Urothelium cell line (cell line): ENCODE data around the gene DMD.
"Not testable (repeated sequence)": the region's sequence is repeated elsewhere in the genome, so short reads cannot be mapped to it uniquely, and the experiment has no call there.

ENCODE experiments used
- DNase-seq: peaks from one replicate; pipeline ENCODE4 v3.0.0; 2011; ENCODE audit warnings: low spot score, mixed read lengths
- FAIRE-seq: peaks from 2 replicates; lab custom pipeline; 2011; peaks lifted over from hg19 to GRCh38; lab: Jason Lieb, UNC

Gene DMD

DNA sequence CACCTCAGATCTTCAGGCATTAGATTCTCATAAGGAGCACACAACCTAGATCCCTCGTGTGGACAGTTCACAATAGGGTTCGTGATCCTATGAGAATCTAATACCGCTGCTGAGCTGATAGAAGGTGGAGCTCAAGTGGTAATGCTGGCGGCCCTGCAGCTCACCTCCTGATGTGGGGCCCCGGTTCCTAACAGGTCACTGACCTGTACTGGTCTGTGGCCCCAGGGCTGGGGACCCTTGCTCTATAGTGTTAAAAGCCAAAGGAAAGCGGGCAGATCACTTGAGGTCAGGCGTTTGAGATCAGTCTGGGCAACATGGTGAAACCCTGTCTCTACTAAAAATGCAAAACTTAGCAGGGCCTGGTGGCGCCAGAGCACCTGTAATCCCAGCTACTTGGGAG, 1092.5 kb downstream of the DMD start:
- FAIRE-seq: no peak
- DNase-seq: no peak

DNA sequence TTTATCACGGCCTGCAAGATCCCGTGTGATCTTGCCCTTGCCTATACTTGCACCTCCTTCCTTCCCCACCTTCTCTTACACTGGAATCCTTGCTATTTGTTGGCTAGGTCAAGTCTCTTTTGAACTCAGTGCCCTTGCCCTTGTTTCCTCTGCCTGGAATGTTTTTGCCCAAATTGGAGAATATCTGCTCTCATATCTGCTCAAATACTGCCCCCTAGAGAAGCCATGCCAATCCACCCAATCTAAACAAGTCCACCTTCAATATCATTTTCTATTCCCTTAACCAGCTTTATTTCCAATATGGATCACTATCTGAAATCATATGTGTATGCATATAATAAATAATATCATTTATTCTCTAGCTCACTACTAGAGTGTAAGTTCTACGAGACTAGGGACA, 1095.3 kb downstream of the DMD start:
- no peak for DNase-seq
- no peak for FAIRE-seq

DNA sequence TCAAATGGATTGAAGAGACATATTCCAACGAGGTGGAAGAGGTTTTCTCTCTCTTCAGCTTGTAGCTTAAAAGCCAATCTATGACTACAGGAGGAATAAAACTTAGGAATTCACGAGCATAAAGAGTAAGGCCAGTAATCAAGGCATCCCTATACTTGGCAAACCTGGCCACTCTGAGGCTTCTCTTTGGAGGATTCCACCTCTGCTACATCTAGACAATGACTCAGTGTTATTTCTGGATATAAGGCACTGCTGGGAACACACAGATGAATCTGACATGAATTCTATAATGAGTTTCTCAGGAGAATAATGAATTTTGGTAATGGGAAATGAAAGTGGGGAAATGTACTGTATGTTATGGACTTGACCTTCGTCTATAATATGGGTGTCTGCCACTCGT, 1123.7 kb downstream of the DMD start:
- DNase-seq: no peak
- no peak for FAIRE-seq

DNA sequence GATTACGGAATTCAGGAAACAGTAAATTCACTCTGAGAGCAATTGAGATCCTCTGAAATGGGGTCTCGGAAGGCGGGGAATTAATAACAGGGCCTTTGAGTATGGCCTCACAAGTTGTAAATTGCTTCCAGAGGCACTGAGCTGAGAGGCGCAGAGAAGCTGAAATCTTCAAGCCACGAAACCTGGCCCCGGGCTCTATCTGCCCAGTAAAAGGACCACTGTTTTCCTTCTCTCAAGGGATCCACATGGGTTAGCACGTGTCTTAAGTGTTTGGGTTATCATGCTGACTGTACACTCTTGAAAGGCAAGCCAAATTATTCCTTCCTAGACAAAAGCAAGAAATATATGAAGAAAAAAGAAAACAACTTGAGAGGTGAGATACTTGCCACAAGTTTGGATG, 1126.6 kb downstream of the DMD start:
- FAIRE-seq: no peak
- DNase-seq: no peak

DNA sequence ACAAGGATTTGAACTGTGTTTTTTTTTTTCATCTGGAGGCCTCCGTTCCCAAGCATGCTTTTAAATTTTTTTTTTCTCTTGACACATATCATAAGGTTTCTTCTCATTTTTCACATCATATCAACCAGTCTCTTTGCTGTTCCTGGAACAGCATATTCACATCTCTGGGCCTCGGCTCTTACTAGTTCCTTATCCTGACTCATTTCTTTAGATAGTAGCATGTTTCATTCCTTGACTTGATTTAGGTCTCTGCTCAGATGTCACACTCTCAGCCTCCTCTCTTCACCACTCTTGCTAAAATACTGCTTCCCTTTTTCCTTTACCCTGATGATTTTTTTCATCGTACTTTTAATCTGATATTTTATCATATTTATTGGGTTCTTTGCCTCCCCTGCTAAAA, 1163.1 kb downstream of the DMD start:
- FAIRE-seq: no peak
- no peak for DNase-seq

DNA sequence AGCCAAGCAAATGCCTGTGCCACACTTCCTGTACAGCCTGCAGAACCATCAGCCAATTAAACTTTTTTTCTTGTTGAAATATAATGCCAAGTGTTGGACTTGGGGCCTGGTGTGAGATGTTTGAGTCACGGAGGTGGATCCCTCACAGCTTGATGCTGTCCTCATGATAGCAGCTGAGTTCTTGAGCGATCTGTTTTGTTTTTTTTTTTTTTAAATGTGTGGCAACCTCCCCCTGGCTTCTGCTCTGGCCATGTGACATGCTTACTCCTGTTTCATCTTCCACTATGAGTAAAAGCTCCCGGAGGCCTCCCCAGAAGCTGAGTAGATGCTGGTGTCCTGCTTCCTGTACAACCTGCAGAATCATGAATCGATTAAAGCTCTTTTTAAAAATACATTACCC, 1166.2 kb downstream of the DMD start:
- DNase-seq (no peak), FAIRE-seq (no peak)

DNA sequence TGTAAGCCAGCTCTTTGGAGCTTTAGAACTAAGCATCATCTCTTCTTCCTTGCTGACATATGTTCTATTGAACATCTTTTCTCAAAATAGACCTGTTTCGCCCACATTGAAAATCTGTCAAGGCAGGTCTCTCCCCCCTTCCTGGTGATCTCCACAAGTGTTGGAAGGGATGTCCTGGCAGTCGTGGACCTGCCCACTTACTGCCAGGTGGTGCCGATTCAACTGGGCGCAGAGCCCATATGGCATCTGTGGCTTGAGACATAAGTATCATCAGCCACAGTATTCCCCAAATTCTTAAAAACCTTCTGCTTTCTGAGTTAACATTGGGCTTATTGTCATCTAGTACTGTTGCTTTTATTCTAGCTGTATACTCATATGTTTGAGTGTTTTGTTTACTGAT, 1170.2 kb downstream of the DMD start:
- DNase-seq (no peak), FAIRE-seq (no peak)

DNA sequence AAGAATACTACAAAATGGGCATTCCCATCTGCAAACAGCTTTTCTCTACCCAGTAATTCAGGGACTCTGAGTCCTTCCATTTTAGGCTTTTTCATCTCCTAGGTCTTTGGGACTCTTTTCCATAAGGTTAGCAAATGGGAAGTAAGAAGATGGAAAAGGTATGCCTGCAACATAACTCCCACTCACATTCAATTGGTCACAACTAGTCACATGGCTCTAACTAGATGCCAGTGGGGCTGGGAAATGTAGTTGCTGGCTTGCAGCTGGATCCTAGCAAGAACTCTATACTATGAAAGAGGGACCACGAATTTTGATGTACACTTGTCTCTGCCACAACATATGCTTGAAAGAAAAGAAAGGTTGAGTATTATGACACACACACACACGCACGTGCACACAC, 1184.6 kb downstream of the DMD start:
- DNase-seq (no peak), FAIRE-seq (no peak)

DNA sequence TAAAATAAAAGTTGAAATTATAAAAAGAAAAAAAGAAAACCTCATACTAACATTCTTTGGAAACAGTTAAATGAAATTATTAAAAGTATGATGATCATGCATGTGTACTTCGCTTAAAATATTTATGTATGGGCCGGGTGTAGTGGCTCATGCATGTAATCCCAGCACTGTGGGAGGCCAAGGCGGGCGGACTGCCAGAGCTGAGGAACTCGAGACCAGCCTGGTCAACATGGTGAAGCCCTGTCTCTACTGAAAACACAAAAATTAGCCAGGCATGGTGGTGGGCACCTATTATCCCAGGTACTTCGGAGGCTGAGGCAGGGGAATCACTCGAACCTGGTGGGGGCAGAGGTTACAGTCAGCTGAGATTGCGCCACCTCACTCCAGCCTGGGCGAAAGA, 1187.3 kb downstream of the DMD start:
- no peak for DNase-seq
- no peak for FAIRE-seq

DNA sequence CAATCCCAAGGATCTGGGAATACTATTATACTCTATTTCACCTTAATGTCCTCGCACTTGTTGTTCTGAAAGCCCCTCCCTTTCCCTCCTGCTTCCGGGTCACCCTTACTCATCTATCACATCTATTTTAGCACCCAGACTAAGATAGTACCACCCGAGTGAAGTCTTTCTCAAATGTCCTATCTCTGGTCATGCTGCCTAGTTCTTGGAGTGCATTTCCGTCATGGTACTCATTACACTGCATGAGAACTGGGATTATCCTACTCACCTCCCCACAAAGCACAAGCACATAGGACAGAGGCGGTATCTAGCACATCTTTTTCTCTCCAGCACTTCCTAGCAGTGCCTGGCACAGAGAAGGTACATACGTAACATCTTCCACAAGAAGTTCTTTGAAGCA, 1195.2 kb downstream of the DMD start:
- DNase-seq: no peak
- no peak for FAIRE-seq

DNA sequence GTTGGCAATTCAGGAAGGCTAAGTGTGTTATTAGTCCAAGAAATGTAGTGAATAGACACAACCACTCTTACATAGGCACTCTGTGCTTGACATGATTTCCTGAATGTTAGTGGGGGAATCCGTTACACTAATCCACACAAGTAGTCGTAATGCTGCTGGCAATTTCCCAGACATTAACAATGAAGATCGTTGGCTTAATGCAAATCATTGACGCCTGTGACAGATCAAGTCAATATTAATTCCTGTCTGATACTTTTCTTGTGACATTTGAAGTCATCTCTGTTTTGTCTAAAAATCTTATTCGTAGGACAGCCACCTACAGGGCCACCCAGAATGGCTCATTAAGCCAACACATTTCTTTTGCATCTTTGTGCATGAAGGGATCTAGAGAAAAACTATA, 1200.4 kb downstream of the DMD start:
- FAIRE-seq: no peak

DNA sequence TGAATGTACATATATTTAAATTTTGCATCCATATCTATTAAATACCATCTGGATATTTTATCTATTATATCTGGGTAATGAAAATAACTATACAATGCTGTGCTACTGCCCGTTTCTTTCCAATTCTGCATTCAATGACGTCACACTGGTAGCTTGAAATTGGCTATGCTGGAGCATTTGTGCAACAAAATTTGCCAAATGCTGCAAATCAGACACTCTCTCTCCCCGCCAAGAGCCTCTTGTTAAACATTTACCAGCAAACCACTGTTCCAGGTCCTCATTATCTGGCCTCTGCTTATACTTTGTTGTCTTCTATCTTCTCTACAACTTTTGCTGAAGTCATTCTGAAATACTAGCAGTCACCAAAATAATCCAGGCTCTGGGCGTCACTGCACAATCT, 1201.1 kb downstream of the DMD start:
- FAIRE-seq: no peak
- DNase-seq: no peak

More for the DNA sequence above, 1200.4 kb downstream of the DMD start:
- DNase-seq: no peak

DNA sequence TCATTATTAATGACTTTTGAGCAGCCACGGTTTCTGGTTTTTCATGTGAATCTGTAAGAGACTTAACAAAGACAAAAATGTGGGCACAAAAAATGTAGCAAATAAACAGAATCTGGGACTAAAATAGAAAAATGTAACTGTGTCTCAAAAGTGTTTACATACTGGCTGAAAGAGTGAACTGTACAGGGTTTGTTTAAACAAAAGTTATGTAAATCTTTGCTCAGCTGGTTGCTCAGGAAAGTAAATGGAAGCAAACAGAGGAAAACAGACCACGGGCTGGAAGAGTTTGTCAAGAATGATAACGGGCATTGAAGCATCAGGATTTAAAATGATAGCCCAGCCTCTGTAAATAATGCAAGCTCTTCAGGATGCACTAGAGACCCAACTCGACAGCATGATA, 1217.7 kb downstream of the DMD start:
- no peak for DNase-seq
- FAIRE-seq: no peak

DNA sequence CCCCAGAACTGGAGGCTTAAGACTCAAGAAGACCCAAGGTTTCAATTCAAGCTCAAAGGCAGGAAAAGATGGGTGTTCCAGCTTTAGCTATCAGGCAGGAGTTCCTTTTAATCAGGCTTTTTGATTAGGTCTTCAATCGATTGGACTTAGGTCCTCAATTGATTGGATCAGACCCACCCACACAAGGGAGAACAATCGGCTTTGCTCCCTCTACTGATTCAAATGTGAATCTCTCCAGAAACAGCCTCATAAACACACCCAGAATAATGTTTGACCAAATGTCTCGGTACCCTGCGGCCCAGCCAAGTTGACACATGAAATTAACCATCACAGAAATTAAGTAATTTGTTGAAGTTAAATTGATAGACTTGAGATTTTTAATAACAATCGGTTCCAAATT, 1222.4 kb downstream of the DMD start:
- no peak for DNase-seq
- no peak for FAIRE-seq

DNA sequence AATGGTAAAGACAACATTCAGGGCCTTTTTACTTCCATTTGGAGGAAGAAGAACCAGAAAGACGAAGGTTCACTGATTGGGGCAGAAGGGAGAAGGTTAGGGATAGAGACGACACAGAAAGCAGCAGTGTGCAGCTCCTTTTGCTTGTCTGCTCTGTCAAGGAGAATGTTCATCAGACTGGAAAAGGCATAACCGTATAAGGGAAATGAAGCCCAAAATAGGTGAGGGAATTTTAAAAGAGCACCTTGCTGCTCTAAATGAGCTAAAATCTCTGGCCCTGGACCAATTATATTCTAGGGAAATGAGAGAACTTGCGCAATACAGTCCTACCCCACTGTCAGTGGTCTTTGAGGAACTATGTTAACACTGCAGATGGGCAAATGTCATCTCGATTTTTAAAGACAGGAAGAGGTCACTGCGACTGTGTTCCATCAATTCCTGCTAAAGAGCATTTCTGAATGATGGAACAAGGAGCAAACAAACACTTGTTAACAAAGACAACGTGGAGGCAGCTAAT, 1229.7 kb downstream of the DMD start:
- FAIRE-seq: no peak
- no peak for DNase-seq

DNA sequence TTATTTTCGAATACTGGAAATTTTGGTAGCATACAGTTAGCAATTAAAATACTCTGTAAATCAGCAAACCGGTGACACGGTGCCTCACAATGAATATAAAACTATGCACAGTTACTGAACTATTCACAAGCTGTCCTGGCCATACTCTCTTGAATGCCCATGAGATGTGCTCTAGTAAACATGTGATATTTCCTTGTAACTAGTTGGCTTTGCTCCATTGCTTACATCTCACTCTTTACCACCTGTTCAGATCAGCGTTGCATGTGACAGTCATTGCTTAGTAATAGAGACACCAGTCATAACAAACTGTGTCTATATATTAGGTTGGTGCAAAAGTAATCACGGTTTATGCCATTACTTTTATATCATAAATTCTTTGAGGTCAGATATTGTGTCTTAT, 1241.6 kb downstream of the DMD start:
- DNase-seq: no peak
- FAIRE-seq: no peak

DNA sequence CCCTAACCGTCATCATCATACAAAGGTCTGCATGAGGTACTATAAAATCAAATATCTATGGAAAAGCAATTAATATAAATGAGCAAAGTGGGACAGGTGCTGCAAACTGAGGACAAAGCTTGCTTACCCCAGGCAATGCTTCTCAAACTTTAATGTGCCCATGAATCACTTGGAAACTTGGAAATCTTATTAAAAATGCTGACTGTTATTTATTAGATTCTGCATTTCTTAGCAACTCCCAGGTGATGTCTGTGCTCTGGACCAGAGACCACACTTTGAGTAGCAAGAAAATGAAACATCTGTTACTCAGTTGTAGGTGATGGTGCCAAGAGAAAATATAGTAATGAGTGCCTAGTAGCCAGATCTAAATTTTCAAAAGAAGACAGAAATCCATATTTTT, 1249.1 kb downstream of the DMD start:
- no peak for DNase-seq

DNA sequence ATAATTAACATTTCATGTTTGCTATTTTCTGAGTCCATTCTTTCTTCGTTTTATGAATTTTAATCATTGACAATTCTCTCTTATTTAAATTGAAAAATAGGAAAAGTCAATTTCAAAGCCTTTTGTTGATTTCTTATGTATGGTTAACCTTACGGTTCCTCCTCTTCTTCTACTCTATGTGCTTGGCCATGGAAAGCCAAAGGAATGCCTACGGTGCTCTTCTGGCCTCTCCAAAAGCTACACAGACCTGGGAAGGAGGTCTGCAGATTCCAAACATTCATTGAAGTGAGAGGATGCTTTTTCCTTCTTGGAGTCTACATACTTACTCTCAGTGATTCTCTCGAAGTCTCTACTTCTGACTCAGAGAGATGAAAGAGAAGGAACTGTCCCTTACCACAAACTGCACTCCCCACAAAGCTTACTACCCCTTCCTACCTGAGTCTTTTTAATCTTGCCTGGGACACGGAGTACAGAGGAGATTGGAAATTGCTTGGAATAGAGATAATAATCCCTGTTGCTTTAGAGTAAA, 1276.4 kb downstream of the DMD start:
- DNase-seq: no peak
- FAIRE-seq: no peak

More for the DNA sequence above, 1249.1 kb downstream of the DMD start:
- no peak for FAIRE-seq

DNA sequence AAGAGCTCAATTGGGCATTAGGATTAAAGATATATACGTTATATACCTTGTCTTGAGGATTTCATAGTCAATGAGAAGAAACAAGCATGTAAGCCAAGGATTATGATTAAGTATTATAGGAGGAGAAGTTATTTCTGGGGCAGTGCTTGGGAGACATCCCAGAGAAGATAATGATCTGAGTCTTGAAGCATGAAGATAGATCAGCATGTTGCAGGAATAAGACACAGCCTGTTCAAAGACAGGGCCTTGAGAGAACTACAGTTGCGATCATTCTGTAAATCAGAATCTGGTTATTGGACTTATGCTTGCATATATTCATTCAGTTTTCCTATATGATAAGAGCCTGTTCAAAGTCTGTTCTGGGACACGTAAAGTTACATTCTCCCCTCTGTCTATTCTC, 1277.3 kb downstream of the DMD start:
- DNase-seq (no peak), FAIRE-seq (no peak)

DNA sequence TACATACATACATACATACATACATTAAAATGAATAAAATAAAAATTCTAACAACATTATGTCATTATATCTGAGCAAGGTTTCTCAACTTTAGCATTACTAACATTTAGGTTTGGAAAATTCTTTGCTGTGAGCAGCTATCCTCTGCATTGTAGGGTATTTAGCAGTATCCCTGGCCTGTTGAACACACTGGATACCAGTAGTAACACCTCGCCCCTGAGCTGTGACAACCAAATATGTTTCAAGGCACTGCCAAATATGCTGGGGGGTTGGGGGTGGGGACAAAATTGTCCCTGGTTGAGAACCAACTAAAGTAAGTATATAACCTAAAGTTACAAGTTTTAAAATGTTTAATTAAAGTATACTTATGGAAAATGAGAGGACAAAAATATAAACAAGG, 1278.6 kb downstream of the DMD start:
- no peak for FAIRE-seq
- no peak for DNase-seq

DNA sequence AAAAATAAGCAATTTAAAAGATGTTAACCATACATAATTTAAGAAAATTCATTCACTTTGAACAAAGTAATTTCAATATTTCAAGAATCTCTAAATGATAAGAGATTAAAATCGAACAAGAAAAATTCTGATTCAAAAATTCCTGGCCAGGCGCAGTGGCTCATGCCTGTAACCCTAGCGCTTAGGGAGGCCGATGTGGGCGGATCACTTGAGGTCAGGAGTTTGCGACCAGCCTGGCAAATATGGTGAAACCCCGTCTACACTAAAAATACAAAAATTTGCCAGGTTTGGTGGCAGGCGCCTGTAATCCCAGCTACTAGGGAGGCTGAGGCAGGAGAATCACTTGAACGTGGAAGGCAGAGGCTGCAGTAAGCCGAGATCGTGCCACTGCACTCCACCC, 1279.0 kb downstream of the DMD start:
- not testable (repeated sequence) for FAIRE-seq, DNase-seq

DNA sequence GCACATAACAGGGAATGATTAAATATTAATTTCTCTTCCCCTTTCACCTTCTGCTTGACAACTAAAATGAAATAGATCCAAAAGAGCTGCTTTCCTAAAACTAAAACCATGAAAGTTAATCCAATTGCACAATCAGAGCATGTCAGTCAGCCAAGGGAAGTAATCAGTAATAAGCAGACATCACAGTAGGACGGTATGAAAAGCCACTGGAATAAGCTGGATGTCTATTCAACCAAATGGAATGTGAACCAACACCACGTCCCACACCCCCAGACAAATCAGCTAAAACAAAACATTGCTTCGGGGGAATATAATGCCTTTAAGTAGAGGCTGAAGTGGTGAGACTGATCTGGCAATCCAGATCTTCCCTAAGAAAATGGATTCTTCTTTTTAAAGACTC, 1280.1 kb downstream of the DMD start:
- DNase-seq: peak; percentile 4
- FAIRE-seq: no peak

DNA sequence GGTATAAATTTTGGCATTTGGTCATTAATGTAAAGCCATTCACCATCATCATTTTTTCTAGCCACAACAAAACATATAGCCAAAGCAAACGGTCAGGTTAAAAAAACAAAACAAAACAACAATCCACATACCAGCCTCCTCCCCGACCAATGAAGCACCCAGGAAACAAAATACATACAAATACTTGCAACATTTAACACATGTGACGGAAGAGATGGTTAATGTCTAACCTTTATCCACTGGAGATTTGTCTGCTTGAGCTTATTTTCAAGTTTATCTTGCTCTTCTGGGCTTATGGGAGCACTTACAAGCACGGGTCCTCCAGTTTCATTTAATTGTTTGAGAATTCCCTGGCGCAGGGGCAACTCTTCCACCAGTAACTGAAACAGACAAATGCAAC, 1282.0 kb downstream of the DMD start:
- FAIRE-seq: no peak

DNA sequence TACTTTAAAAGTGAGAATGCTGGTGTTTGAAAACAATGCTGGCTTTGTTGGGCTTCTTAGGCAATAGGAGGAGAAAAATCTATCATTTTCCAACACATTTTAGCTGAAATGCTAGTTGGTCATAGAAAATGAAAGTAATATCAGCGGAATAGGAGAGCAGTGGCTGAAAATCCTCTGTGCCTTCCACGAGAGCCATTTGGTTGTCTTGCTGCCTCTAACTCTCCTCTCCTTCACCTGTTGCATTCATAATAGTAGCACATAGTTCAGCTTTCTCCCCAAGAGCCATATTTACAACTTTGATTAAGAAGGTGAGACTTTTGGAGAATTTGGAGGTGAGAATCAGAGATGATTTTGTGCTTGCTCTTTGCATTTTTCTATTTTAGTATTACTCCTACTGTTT, 1290.1 kb downstream of the DMD start:
- DNase-seq (no peak), FAIRE-seq (no peak)

More for the DNA sequence above, 1282.0 kb downstream of the DMD start:
- DNase-seq: no peak
